GM12878 (cell line): Measurements from ENCODE around the gene COL19A1. TPM values are rescaled to one million over a fixed set of nuclear protein-coding genes. Genes with fewer than 3 reads are reported as not detected.

ENCODE experiments used
- ATAC-seq: fragments of 200-7000 bp; cut with Tn5 transposase; 3 replicates; pipeline ENCODE4 v1.9.1; 2020; ENCODE audit warnings: mild to moderate bottlenecking, moderate library complexity
- BruUV-seq: library from RNA; stranded (reverse); fragments of 400-500 nt; replicated peaks from 2 replicates; lab custom pipeline; 2021; lab: Mats Ljungman, UMichigan
- CTCF ChIA-PET: fragments of 300-600 bp; sonication (Branson Sonifier 250); formaldehyde crosslinking; extraction: SDS; loops from one replicate; lab custom pipeline; 2021; ENCODE audit warnings: inconsistent platforms; lab: Yijun Ruan, JAX
- POLR2A ChIA-PET: fragments of 350-600 bp; formaldehyde crosslinking; extraction: SDS; loops from one replicate; lab custom pipeline; 2021; ENCODE audit warnings: inconsistent platforms; lab: Charles Lee
- RAD21 ChIA-PET: fragments of 300-600 bp; sonication (Branson Sonifier 250); formaldehyde crosslinking; loops from one replicate; lab custom pipeline; 2023; ENCODE audit warnings: antibody characterized with exemption; ENCODE audit not compliant: unreplicated experiment; lab: Charles Lee
- SMC1A ChIA-PET: fragments of 300-600 bp; sonication (Branson Sonifier 250); formaldehyde crosslinking; loops from one replicate; lab custom pipeline; 2023; ENCODE audit not compliant: unreplicated experiment, uncharacterized antibody; lab: Charles Lee
- DNase-seq: peaks from one replicate; pipeline ENCODE4 v3.0.0-alpha.2; 2011; ENCODE audit warnings: low read depth, low spot score
- FAIRE-seq: peaks from 3 replicates; lab custom pipeline; 2011; peaks lifted over from hg19 to GRCh38; lab: Jason Lieb, UNC
- H2AFZ ChIP-seq: 2 replicates; pipeline ENCODE4 v1.6.0; 2011; ENCODE audit warnings: low read depth, low read length, control low read depth; ENCODE audit not compliant: control insufficient read depth
- H3K27ac ChIP-seq: 2 replicates; pipeline ENCODE4 v1.5.1; 2011; ENCODE audit warnings: control low read depth; ENCODE audit not compliant: control insufficient read depth, insufficient read depth
- H3K27me3 ChIP-seq, 2 experiments: replicated peaks in 1 of 2; 2 replicates each; pipeline versions ENCODE4 v1.6.0 to v1.6.1; 2011; ENCODE audit warnings: low read length in 1 of 2; ENCODE audit not compliant: control insufficient read depth in 2 of 2, insufficient read depth in 2 of 2
- H3K36me3 ChIP-seq, 2 experiments: 2 replicates each; pipeline ENCODE4 v1.5.1; 2011; ENCODE audit warnings: low read length in 1 of 2; ENCODE audit not compliant: control insufficient read depth in 2 of 2, insufficient read depth in 2 of 2
- H3K4me1 ChIP-seq: 2 replicates; pipeline ENCODE4 v1.6.1; 2011; ENCODE audit warnings: mild to moderate bottlenecking, low read length, moderate library complexity, mixed read lengths; ENCODE audit not compliant: control insufficient read depth, insufficient read depth
- H3K4me2 ChIP-seq: 2 replicates; pipeline ENCODE4 v1.6.0; 2011; ENCODE audit warnings: control low read depth; ENCODE audit not compliant: control insufficient read depth, insufficient read depth
- H3K4me3 ChIP-seq: fragments of 200-600 bp; sonication (generic); 2 replicates; pipeline ENCODE4 v1.5.1; 2016
- H3K79me2 ChIP-seq: 2 replicates; pipeline ENCODE4 v1.6.0; 2011; ENCODE audit warnings: low read length; ENCODE audit not compliant: control insufficient read depth, insufficient read depth
- H3K9ac ChIP-seq: 2 replicates; pipeline ENCODE4 v1.8.0; 2011; ENCODE audit warnings: low read length, control low read depth, mixed read lengths; ENCODE audit not compliant: control insufficient read depth, insufficient read depth
- H3K9me3 ChIP-seq: replicated peaks from 3 replicates; pipeline ENCODE4 v1.5.1; 2011; ENCODE audit warnings: mild to moderate bottlenecking, low read length; ENCODE audit not compliant: control insufficient read depth, insufficient read depth
- H4K20me1 ChIP-seq: 2 replicates; pipeline ENCODE4 v1.6.0; 2011; ENCODE audit not compliant: control insufficient read depth, insufficient read depth
- ASH2L ChIP-seq: fragments of 300-600, 200-600 bp; sonication (generic); IDR thresholded peaks from 2 replicates; pipeline ENCODE4 v1.6.1; 2017; ENCODE audit warnings: low read depth, mild to moderate bottlenecking, borderline replicate concordance
- ETV6 ChIP-seq, 2 experiments: fragments of 450-650 bp in 1 of 2; IDR thresholded peaks in 1 of 2; conservative IDR thresholded peaks in 1 of 2; 2 replicates each; pipeline ENCODE4 v1.6.1; 2014; ENCODE audit warnings: antibody characterized with exemption in 1 of 2, borderline replicate concordance in 1 of 2, low read depth in 1 of 2, mild to moderate bottlenecking in 1 of 2, moderate library complexity in 1 of 2
- FOS ChIP-seq: IDR thresholded peaks from 3 replicates; pipeline ENCODE4 v1.6.1; 2011; ENCODE audit warnings: borderline replicate concordance; ENCODE audit not compliant: insufficient read length; ENCODE audit errors: extremely low read depth
- JUNB ChIP-seq: IDR thresholded peaks from 2 replicates; pipeline ENCODE4 v1.6.1; 2016; ENCODE audit warnings: antibody characterized with exemption, mild to moderate bottlenecking
- MEF2A ChIP-seq: IDR thresholded peaks from 2 replicates; pipeline ENCODE4 v1.6.1; 2011; ENCODE audit warnings: low read depth, mild to moderate bottlenecking, low read length, moderate library complexity; ENCODE audit not compliant: insufficient read depth
- MLLT1 ChIP-seq: fragments of 450-650 bp; IDR thresholded peaks from 2 replicates; pipeline ENCODE4 v1.6.1; 2016; ENCODE audit warnings: mild to moderate bottlenecking
- NFIC ChIP-seq: IDR thresholded peaks from 2 replicates; pipeline ENCODE4 v1.6.1; 2012; ENCODE audit warnings: low read depth, mild to moderate bottlenecking, inconsistent platforms, low read length, moderate library complexity
- RUNX3 ChIP-seq: IDR thresholded peaks from 2 replicates; pipeline ENCODE4 v1.6.1; 2012; ENCODE audit warnings: low read length, inconsistent platforms
- SRF ChIP-seq, 2 experiments: IDR thresholded peaks; 2 replicates each; pipeline ENCODE4 v1.6.1; 2011; ENCODE audit warnings: low read depth in 2 of 2, low read length in 2 of 2, mild to moderate bottlenecking in 1 of 2, moderate library complexity in 1 of 2
- ZNF687 ChIP-seq: fragments of 450-650 bp; IDR thresholded peaks from 2 replicates; pipeline ENCODE4 v1.6.1; 2017; ENCODE audit warnings: mild to moderate bottlenecking, moderate library complexity
- WGBS: methylation state at CpG from one replicate; pipeline ENCODE4 v1.1.6; 2016; ENCODE audit warnings: low lambda C conversion rate; ENCODE audit not compliant: insufficient replicate concordance, insufficient coverage; ENCODE audit errors: missing lambda C conversion rate; 5-methylcytosine and 5-hydroxymethylcytosine counted together
- in situ Hi-C: fragments of 300-500 bp; cut with MboI; formaldehyde crosslinking; loops from 9 replicates; pipeline ENCODE4 v1.14.3; 2018; ENCODE audit warnings: mixed read lengths
- intact Hi-C: fragments of 100-400 bp; cut with micrococcal nuclease; formaldehyde crosslinking; loops from one replicate; pipeline ENCODE4 v1.14.2; 2022; ENCODE audit not compliant: unreplicated experiment
- polyA plus RNA-seq, 11 experiments: library from polyadenylated mRNA; depleted of rRNA in 4 of 11; unstranded in 6 of 11; stranded (reverse) in 5 of 11; fragments of >200 nt; fragmentation: Nextera tagmentation in 4 of 11; fragmentation: Illumina TruSeq in 1 of 11; extraction: Ambion mirVana in 4 of 11; extraction: Trizol in 1 of 11; gene quantifications; 1 replicate in 1 of 11; 2 replicates in 10 of 11; pipeline versions ENCODE4 v1.2.1 to v1.2.3, GENCODE V29; 2011 to 2016; ENCODE audit warnings: inconsistent platforms in 2 of 11, missing spikeins in 2 of 11, low read depth in 1 of 11
- total RNA-seq, 4 experiments: library from RNA; depleted of rRNA in 3 of 4; stranded (reverse); fragments of >200 nt in 3 of 4; fragmentation: Illumina TruSeq in 1 of 4; extraction: Trizol in 1 of 4; gene quantifications; 2 replicates each; pipeline versions ENCODE4 v1.2.1 to v1.2.3, GENCODE V29; 2013 to 2021

COL19A1 gene
- total and polyA plus RNA-seq, 10 of the 15 experiments (the other 5 are each of a cell fraction or from before 2014, with no cell fraction given): 1.1 to 13.5 (median 4.1) TPM

GRCh38 chr6:69878795-69879194 is 12.4 kb downstream of the COL19A1 start (continued):
- TF ChIP-seq FOS: no peak
- TF ChIP-seq SRF (IDR thresholded peaks at IDR 0.05; ENCODE audit: low read depth in 2 of 2, low read length in 2 of 2): no peak
- TF ChIP-seq JUNB: peak; percentile 72

GRCh38 chr6:69880601-69881000 is 14.2 kb downstream of the COL19A1 start:
- FAIRE-seq (no peak), DNase-seq (no peak), ATAC-seq (peak; percentile 63)
- Histone ChIP-seq H3K36me3 (no peaks in the 10 kb centered on the region), H3K4me3 (peak overlapping the region; percentile 48; the same call in 1 of the 2 replicates), H4K20me1 (no peaks in the 10 kb centered on the region), H2AFZ (peak overlapping the region; percentile 49), H3K4me2 (peak overlapping the region; percentile 52), H3K9me3 (no peaks in the 10 kb centered on the region; the same call in 2 of the 3 replicates), H3K79me2 (peaks cover 21% of the 10 kb centered on the region), H3K4me1 (peaks cover 24% of the 10 kb centered on the region), H3K27me3 (no peaks in the 10 kb centered on the region), H3K9ac (peak overlapping the region; percentile 68), H3K27ac (peak overlapping the region; percentile 96)
- ChIA-PET POLR2A (interaction anchor here (2.2 to 4.1 kb wide), 3 partner anchors 10 to 14 kb away, joined by 8 to 43 read pairs (median 23); partner anchors contain the start of gene COL19A1), SMC1A (interaction anchor here (0.6 to 6.6 kb wide), 9 partner anchors 8 to 138 kb away, joined by 3 to 67 read pairs (median 6); partner anchors contain the start of gene COL19A1), RAD21 (interaction anchor here (2.6 to 10.8 kb wide), 3 partner anchors 11 to 15 kb away, joined by 8 to 93 read pairs (median 41); partner anchors contain the start of gene COL19A1), CTCF (interaction anchor here (1.3 to 11.4 kb wide), 5 partner anchors 8 to 15 kb away, joined by 4 to 91 read pairs (median 8); partner anchors contain the start of gene COL19A1)
- intact Hi-C loops: loop anchor here (1.0 kb wide), 1 partner anchor 13 kb away; no protein-coding TSS in a partner anchor
- in situ Hi-C loops: no loop called here
- no TSS peak for BruUV-seq
- no peak for TF ChIP-seq MLLT1
- 0 out of 2 replicates have a peak, but pooled peaks have one; percentile 21 for TF ChIP-seq ZNF687
- TF ChIP-seq NFIC: peak; percentile 48; the same call in 1 of the 2 replicates
- TF ChIP-seq RUNX3: peak; percentile 39
- no peak for TF ChIP-seq ETV6 (conservative IDR thresholded peaks at IDR 0.05 in 1 of 2, IDR thresholded peaks at IDR 0.05 in 1 of 2; ENCODE audit: borderline replicate concordance in 1 of 2, low read depth in 1 of 2)
- no peak for TF ChIP-seq ASH2L
- peak; percentile 48; the same call in 1 of the 2 replicates for TF ChIP-seq MEF2A
- 1% methylated on average over 3 of the region's 3 CpGs for WGBS
